Activated naive CD8-positive, alpha-beta T cell treated with anti-CD3 and anti-CD28 coated beads for 36 hours (primary cell): ENCODE results near the gene STAG3. TPM values are rescaled to one million over a fixed set of nuclear protein-coding genes. Genes with fewer than 3 reads are reported as not detected.
"Not testable (repeated sequence)": the region's sequence is repeated elsewhere in the genome, so short reads cannot be mapped to it uniquely, and the experiment has no call there.

Experiments used
- DNase-seq: peaks from one replicate; pipeline ENCODE4 v3.0.0; 2021
- H3K27ac Mint-ChIP-seq: one replicate; pipeline ENCODE4 v1.8.0; 2022; ENCODE audit warnings: mild to moderate bottlenecking, moderate library complexity, mixed read lengths
- H3K27me3 Mint-ChIP-seq: one replicate; pipeline ENCODE4 v1.8.0; 2022; ENCODE audit warnings: mild to moderate bottlenecking, mixed read lengths
- H3K36me3 Mint-ChIP-seq: one replicate; pipeline ENCODE4 v1.8.0; 2021; ENCODE audit warnings: mild to moderate bottlenecking, mixed read lengths
- H3K4me1 Mint-ChIP-seq: one replicate; pipeline ENCODE4 v1.8.0; 2021; ENCODE audit warnings: mixed read lengths
- H3K4me3 Mint-ChIP-seq: one replicate; pipeline ENCODE4 v1.8.0; 2022; ENCODE audit warnings: mild to moderate bottlenecking, moderate library complexity, mixed read lengths
- H3K9me3 Mint-ChIP-seq: one replicate; pipeline ENCODE4 v1.8.0; 2022; ENCODE audit warnings: mixed read lengths
- total RNA-seq, 2 experiments: library from RNA; stranded (reverse); gene quantifications; one replicate each; pipeline ENCODE4 v1.2.3, GENCODE V29; 2021

STAG3 gene, protein sequence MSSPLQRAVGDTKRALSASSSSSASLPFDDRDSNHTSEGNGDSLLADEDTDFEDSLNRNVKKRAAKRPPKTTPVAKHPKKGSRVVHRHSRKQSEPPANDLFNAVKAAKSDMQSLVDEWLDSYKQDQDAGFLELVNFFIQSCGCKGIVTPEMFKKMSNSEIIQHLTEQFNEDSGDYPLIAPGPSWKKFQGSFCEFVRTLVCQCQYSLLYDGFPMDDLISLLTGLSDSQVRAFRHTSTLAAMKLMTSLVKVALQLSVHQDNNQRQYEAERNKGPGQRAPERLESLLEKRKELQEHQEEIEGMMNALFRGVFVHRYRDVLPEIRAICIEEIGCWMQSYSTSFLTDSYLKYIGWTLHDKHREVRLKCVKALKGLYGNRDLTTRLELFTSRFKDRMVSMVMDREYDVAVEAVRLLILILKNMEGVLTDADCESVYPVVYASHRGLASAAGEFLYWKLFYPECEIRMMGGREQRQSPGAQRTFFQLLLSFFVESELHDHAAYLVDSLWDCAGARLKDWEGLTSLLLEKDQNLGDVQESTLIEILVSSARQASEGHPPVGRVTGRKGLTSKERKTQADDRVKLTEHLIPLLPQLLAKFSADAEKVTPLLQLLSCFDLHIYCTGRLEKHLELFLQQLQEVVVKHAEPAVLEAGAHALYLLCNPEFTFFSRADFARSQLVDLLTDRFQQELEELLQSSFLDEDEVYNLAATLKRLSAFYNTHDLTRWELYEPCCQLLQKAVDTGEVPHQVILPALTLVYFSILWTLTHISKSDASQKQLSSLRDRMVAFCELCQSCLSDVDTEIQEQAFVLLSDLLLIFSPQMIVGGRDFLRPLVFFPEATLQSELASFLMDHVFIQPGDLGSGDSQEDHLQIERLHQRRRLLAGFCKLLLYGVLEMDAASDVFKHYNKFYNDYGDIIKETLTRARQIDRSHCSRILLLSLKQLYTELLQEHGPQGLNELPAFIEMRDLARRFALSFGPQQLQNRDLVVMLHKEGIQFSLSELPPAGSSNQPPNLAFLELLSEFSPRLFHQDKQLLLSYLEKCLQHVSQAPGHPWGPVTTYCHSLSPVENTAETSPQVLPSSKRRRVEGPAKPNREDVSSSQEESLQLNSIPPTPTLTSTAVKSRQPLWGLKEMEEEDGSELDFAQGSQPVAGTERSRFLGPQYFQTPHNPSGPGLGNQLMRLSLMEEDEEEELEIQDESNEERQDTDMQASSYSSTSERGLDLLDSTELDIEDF
- 10 to 100 TPM; 21.1 to 21.4 TPM for total RNA-seq

DNA sequence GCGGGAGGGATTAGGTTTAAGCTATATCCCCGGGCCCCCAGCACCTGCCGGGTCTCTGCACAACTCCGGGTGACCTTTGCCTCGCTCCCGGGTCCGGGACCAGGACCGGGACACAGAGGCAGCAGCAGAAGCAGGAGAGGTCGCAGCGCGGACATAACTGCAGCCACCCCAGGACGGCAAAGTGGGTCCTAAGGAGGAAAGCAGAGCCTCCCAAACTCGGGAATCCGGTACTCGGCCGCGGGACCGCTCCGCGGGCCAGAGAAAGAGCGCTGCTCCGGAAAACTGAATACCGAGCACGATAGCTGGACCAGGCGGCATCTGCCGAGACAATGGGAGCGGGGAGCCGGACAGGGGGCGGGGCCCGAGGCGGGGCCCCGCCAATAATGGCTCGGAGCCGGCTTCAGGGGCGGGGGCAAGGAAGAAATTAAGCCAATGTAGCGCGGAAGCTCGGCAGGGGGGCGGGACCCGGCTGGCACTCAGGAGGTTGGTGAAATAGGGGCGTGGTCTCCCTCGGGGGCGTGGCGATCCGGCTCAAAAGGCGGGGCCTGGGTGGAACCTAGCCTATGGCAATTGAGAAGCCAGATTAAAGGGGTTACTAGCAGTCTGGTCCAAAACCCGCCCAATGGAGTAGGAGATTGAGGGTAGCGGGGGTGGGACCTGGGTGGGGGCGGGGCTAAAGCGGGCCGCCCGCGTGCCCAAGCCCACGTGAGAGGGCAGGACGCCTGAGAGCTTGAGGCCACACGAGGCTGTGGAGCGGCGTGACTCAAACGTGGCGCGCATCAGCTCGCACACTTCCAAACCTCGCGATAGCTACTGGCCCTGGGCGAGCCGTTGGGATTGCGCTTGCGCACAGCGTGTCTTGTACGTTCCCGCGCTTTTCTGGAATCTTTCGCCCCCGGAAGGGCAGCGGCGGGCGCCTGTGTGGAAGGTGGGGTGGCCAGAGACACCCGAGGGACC, at the start of gene STAG3, which contains the start of gene GPC2:
Gene STAG3, plus strand, starts transcription at position 874 of the 957 bp plus-strand sequence. CDS start 2,639 bp downstream, outside the sequence.
Gene GPC2, minus strand, starts transcription at position 337 of the 957 bp plus-strand sequence. Its CDS starts 182 bp downstream, at position 155.
- peaks cover 35% of the 10 kb centered on the region for H3K4me1 Mint-ChIP-seq
- H3K27ac Mint-ChIP-seq: peak within 1 kb of the TSS; percentile 71
- H3K36me3 Mint-ChIP-seq: peaks cover 15% of the 10 kb centered on the region
- DNase-seq: peak; percentile 97
- H3K27me3 Mint-ChIP-seq: no peaks in the 10 kb centered on the region
- peak within 1 kb of the TSS; percentile 82 for H3K4me3 Mint-ChIP-seq
- peaks cover 3% of the 10 kb centered on the region for H3K9me3 Mint-ChIP-seq

GRCh38 chr7:100128637-100128963, 49.1 kb upstream of the STAG3 start:
- H3K4me3 Mint-ChIP-seq: peak overlapping the region; percentile 99
- no peaks in the 10 kb centered on the region for H3K27me3 Mint-ChIP-seq
- no peak overlapping the region for H3K27ac Mint-ChIP-seq
- no peaks in the 10 kb centered on the region for H3K9me3 Mint-ChIP-seq
- H3K4me1 Mint-ChIP-seq: peaks cover 30% of the 10 kb centered on the region
- H3K36me3 Mint-ChIP-seq: peaks cover 7% of the 10 kb centered on the region
- DNase-seq: no peak

DNA sequence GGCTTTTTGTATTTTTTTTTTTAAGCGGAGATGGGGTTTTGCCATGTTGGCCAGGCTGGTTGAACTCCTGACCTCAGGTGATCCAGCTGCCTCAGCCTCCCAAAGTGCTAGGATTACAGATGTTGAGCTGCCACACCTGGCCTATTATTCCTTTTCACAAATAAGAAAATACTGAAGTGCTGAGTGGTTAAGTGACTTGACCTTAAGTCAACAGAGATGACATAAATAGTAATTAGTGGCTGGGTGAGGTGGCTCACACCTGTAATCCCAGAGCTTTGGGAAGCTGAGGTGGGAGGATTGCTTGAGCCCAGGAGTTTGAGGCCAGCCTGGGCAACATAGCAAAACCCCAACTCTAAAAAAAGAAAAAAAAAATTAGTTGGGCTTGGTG, 47.5 kb upstream of the STAG3 start:
- H3K27ac Mint-ChIP-seq, H3K4me3 Mint-ChIP-seq, DNase-seq, H3K9me3 Mint-ChIP-seq, H3K27me3 Mint-ChIP-seq, H3K36me3 Mint-ChIP-seq: not testable (repeated sequence)
- H3K4me1 Mint-ChIP-seq: peaks cover 23% of the 10 kb centered on the region

- no peaks in the 10 kb centered on the region for H3K36me3 Mint-ChIP-seq
- peak; percentile 77 for DNase-seq
- peak overlapping the region; percentile 22 for H3K4me3 Mint-ChIP-seq
- no peaks in the 10 kb centered on the region for H3K9me3 Mint-ChIP-seq
- H3K27ac Mint-ChIP-seq: no peak overlapping the region
- H3K27me3 Mint-ChIP-seq: no peaks in the 10 kb centered on the region
- peaks cover 18% of the 10 kb centered on the region for H3K4me1 Mint-ChIP-seq
Measured at GRCh38 chr7:100130608-100131453, 46.9 kb upstream of the STAG3 start.

GRCh38 chr7:100132126-100132525, 45.6 kb upstream of the STAG3 start:
- H3K27ac Mint-ChIP-seq: no peak overlapping the region
- H3K36me3 Mint-ChIP-seq: no peaks in the 10 kb centered on the region
- no peak for DNase-seq
- no peaks in the 10 kb centered on the region for H3K9me3 Mint-ChIP-seq
- H3K4me3 Mint-ChIP-seq: no peak overlapping the region
- H3K4me1 Mint-ChIP-seq: peaks cover 13% of the 10 kb centered on the region
- no peaks in the 10 kb centered on the region for H3K27me3 Mint-ChIP-seq

DNA sequence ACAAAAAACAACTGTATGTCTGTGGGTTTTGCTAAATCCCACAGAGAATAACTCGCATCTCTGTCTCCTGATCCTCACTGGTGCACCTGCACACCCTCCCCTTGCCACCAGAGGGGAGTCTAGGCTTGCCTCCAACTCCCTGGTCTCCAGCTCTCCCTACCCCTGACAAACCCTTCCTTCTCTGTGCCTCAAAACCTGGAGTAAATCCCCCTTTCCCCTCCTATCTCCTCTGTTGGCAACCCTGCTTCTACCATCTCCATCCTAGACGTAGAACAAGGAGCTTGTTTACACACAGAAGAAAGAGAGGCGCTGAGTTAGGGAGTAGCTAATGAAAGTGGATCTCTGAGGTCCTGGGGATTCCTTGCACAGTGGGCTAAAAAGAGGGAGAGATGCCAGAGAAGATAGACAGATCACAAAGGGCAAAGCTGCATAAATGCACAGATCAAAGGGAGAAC, 45.0 kb upstream of the STAG3 start:
- peak; percentile 63 for DNase-seq

GRCh38 chr7:100137851-100138760, 39.6 kb upstream of the STAG3 start:
- no peak overlapping the region for H3K27ac Mint-ChIP-seq
- no peaks in the 10 kb centered on the region for H3K36me3 Mint-ChIP-seq
- no peaks in the 10 kb centered on the region for H3K9me3 Mint-ChIP-seq
- H3K4me3 Mint-ChIP-seq: no peak overlapping the region
- H3K27me3 Mint-ChIP-seq: no peaks in the 10 kb centered on the region
- no peak for DNase-seq
- peaks cover 16% of the 10 kb centered on the region for H3K4me1 Mint-ChIP-seq

More for the DNA sequence above, 45.0 kb upstream of the STAG3 start:
- no peaks in the 10 kb centered on the region for H3K27me3 Mint-ChIP-seq
- peaks cover 15% of the 10 kb centered on the region for H3K4me1 Mint-ChIP-seq
- H3K9me3 Mint-ChIP-seq: no peaks in the 10 kb centered on the region
- no peak overlapping the region for H3K27ac Mint-ChIP-seq
- no peak overlapping the region for H3K4me3 Mint-ChIP-seq
- no peaks in the 10 kb centered on the region for H3K36me3 Mint-ChIP-seq

DNA sequence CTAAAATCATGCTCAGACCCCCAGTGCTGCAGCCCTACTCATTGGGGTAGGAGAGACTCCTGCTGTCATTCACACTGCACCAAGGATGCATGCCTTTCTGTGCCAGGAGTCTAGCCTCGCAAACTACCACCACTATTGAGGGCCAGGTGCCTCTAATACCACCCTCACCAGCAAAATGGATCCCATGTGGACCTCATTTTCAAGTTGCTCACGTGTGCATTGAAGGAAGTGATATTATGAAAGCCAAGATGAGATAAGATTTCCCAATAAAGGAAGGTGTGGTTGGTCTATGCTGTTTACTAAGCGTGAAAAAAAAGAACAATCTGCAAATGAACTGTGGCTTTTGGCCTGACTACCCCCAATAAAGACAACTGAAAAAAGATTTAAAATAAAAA, 36.2 kb upstream of the STAG3 start:
- H3K36me3 Mint-ChIP-seq: no peaks in the 10 kb centered on the region

DNA sequence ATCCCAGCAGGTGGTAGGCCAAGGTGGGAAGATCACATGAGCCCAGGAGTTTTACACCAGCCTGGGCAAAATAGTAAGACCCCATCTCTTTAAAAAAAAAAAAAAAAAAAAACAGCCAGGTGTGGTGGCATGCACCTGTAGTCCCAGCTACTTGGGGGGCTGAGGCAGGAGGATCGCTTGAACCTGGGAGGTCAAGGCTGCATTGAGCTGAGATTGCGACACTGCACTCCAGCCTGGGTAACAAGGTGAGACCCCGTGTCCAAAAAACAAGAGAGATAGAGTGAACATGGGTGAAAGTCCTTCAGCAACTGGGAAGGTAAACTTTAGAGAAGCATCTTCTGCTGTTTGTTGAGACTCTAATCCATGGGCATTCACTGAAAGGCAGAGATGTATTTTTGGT, 35.3 kb upstream of the STAG3 start:
- H3K9me3 Mint-ChIP-seq: no peaks in the 10 kb centered on the region
- H3K27me3 Mint-ChIP-seq: no peaks in the 10 kb centered on the region
- no peak overlapping the region for H3K27ac Mint-ChIP-seq

More for the DNA sequence above, 36.2 kb upstream of the STAG3 start:
- H3K4me3 Mint-ChIP-seq: no peak overlapping the region
- no peak overlapping the region for H3K27ac Mint-ChIP-seq
- H3K27me3 Mint-ChIP-seq: no peaks in the 10 kb centered on the region
- no peaks in the 10 kb centered on the region for H3K9me3 Mint-ChIP-seq
- DNase-seq: no peak
- peaks cover 16% of the 10 kb centered on the region for H3K4me1 Mint-ChIP-seq

DNA sequence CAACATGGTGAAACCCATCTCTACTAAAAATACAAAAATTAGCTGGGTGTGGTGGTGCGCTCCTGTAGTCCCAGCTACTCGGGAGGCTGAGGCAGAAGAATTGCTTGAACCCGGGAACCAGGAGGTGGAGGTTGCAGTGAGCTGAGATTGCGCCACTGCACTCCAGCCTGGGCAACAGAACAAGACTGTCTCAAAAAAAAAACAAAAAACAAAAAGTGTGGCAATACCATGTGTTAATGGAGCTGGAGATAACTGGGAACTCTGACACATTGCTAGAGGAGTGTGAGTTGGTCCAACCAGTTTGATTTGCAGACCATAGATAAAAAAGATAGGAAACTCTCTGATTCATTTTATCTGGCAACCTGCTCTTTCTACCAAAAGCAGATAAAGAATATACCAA, 31.4 kb upstream of the STAG3 start:
- DNase-seq, H3K4me3 Mint-ChIP-seq, H3K27ac Mint-ChIP-seq, H3K9me3 Mint-ChIP-seq, H3K27me3 Mint-ChIP-seq, H3K36me3 Mint-ChIP-seq: not testable (repeated sequence)
- H3K4me1 Mint-ChIP-seq: peaks cover 20% of the 10 kb centered on the region

More for the DNA sequence above, 35.3 kb upstream of the STAG3 start:
- H3K36me3 Mint-ChIP-seq: no peaks in the 10 kb centered on the region
- no peak for DNase-seq
- H3K4me1 Mint-ChIP-seq: peaks cover 16% of the 10 kb centered on the region
- H3K4me3 Mint-ChIP-seq: no peak overlapping the region

DNA sequence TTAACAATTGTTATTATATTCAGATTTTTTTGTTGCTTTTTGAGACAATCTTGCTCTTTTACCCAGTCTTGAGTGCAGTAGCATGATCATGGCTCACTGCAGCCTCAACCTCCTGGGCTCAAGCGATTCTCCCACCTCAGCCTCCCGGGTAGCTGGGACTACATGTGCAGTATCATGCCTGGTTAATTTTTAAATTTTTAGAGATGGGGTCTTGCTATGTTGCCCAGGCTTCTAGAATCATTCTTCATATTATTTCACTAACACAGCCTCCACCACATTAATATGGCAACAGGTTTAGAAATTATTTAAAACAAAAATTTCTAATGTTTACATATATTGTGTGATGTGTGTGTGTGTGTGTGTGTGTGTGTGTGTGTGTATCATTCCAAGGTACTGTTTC, 30.4 kb upstream of the STAG3 start:
- Mint-ChIP-seq H3K9me3 (no peaks in the 10 kb centered on the region), H3K27ac (no peak overlapping the region), H3K4me3 (no peak overlapping the region), H3K27me3 (no peaks in the 10 kb centered on the region), H3K4me1 (peaks cover 19% of the 10 kb centered on the region), H3K36me3 (peaks cover 17% of the 10 kb centered on the region)
- no peak for DNase-seq

GRCh38 chr7:100148225-100148558, 29.5 kb upstream of the STAG3 start:
- no peaks in the 10 kb centered on the region for H3K9me3 Mint-ChIP-seq
- H3K4me3 Mint-ChIP-seq: peak overlapping the region; percentile 99
- H3K27me3 Mint-ChIP-seq: no peaks in the 10 kb centered on the region
- peak overlapping the region; percentile 98 for H3K27ac Mint-ChIP-seq
- DNase-seq: no peak
- peaks cover 21% of the 10 kb centered on the region for H3K36me3 Mint-ChIP-seq
- peaks cover 23% of the 10 kb centered on the region for H3K4me1 Mint-ChIP-seq
